ENCODE results near the gene KIF11. TPM values are rescaled to one million over a fixed set of nuclear protein-coding genes. Genes with fewer than 3 reads are reported as not detected.
A peak's percentile ranks its signal among the peaks of the same experiment; 100 is the strongest.

Gene KIF11
- total and polyA plus RNA-seq, 2 of the 13 experiments (the other 11 are each of a cell fraction or from before 2014, with no cell fraction given) = 8.7 to 38.4 TPM

- no peak for TF ChIP-seq ZNF484 (CRISPR knock-in tag; IDR thresholded peaks at IDR 0.05; ENCODE audit: borderline replicate concordance, low read depth)
- TF ChIP-seq ZNF333 (CRISPR knock-in tag; IDR thresholded peaks at IDR 0.05; ENCODE audit: borderline replicate concordance) = no peak
- no peak for TF ChIP-seq ZNF761 (CRISPR knock-in tag; conservative IDR thresholded peaks at IDR 0.05)
- TF ChIP-seq SNAPC4 (CRISPR knock-in tag; IDR thresholded peaks at IDR 0.05) = peak; percentile 61; the same call in 1 of the 2 replicates
- no peak for TF ChIP-seq CREB3 (CRISPR knock-in tag; IDR thresholded peaks at IDR 0.05)
- peak; percentile 42 for TF ChIP-seq STAG1 (CRISPR knock-in tag; IDR thresholded peaks at IDR 0.05)
- peak; percentile 53; the same call in 1 of the 2 replicates for TF ChIP-seq TFAP4 (IDR thresholded peaks at IDR 0.05; ENCODE audit: borderline replicate concordance, low read depth)
- no peak for TF ChIP-seq ZNF652 (CRISPR knock-in tag; IDR thresholded peaks at IDR 0.05; ENCODE audit: borderline replicate concordance, low read depth)
- TF ChIP-seq JUNB (CRISPR knock-in tag; IDR thresholded peaks at IDR 0.05; ENCODE audit: borderline replicate concordance) = no peak
- TF ChIP-seq ZNF446 (CRISPR knock-in tag; IDR thresholded peaks at IDR 0.05) = no peak
- no peak for TF ChIP-seq NR3C1 (CRISPR knock-in tag; IDR thresholded peaks at IDR 0.05)
- peak; percentile 27; the same call in 1 of the 2 replicates for TF ChIP-seq SALL1 (CRISPR knock-in tag; IDR thresholded peaks at IDR 0.05)
- no peak for TF ChIP-seq GTF2F1 (IDR thresholded peaks at IDR 0.05; ENCODE audit: low read length)
- TF ChIP-seq KMT2A (CRISPR knock-in tag; IDR thresholded peaks at IDR 0.05) = no peak
- no peak for TF ChIP-seq ZNF770 (CRISPR knock-in tag; IDR thresholded peaks at IDR 0.05)
- TF ChIP-seq POGZ (CRISPR knock-in tag; IDR thresholded peaks at IDR 0.05) = no peak
- TF ChIP-seq ZNF414 (CRISPR knock-in tag; IDR thresholded peaks at IDR 0.05) = no peak
- no peak for TF ChIP-seq U2AF2 (IDR thresholded peaks at IDR 0.05; ENCODE audit: low read depth, low read length)
- TF ChIP-seq ZNF138 (CRISPR knock-in tag; IDR thresholded peaks at IDR 0.05; ENCODE audit: low read depth) = no peak
Measured at GRCh38 chr10:92590623-92591549, 2.0 kb upstream of the KIF11 start (continued).

Data from HepG2 (cell line).